ENCODE results near the gene HSD3B1. TPM values are rescaled to one million over a fixed set of nuclear protein-coding genes. Genes with fewer than 3 reads are reported as not detected.

Gene HSD3B1
- total and polyA plus RNA-seq, 2 donors from 2014 or later: not detected

DNA sequence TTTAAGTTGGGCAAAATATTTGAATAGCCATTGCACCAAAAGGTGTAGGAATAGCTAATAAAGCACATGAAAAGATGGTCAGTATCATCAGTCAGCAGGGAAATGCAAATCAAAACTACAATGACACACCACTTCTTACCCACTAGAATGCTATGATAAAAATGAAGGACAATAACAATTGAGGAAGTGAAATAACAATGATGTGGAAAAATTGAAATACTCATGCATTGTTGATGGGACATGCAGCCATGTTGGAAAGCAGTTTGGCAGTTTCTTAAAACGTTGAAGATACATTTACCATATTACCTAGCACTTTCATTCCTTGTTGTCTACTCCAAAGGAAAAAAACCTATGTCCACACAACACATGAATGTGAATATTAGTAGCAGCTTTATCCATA is 28.4 kb downstream of the HSD3B1 start:
- no peaks in the 10 kb centered on the region for H3K27me3 ChIP-seq (ENCODE audit: control insufficient read depth, insufficient read depth, low read length)
- H3K36me3 ChIP-seq (ENCODE audit: control insufficient read depth in 2 of 3, insufficient read depth in 3 of 3, low read length in 3 of 3): no peaks in the 10 kb centered on the region
- FAIRE-seq: no peak
- intact Hi-C loops (cut with DNase I): no loop called here
- H3K4me1 ChIP-seq (ENCODE audit: control insufficient read depth in 2 of 3, insufficient read depth in 2 of 3, low read depth in 1 of 3, low read length in 3 of 3): no peaks in the 10 kb centered on the region
- DNase-seq: no peak
- no peak overlapping the region for H3K9ac ChIP-seq (ENCODE audit: low read length in 3 of 3)
- no peak overlapping the region for H3K4me3 ChIP-seq (ENCODE audit: low read length in 3 of 3)
- no peaks in the 10 kb centered on the region for H3K9me3 ChIP-seq (ENCODE audit: control insufficient read depth in 2 of 3, insufficient read depth in 1 of 3, low read length in 3 of 3)
- TF ChIP-seq, protein P1, sequence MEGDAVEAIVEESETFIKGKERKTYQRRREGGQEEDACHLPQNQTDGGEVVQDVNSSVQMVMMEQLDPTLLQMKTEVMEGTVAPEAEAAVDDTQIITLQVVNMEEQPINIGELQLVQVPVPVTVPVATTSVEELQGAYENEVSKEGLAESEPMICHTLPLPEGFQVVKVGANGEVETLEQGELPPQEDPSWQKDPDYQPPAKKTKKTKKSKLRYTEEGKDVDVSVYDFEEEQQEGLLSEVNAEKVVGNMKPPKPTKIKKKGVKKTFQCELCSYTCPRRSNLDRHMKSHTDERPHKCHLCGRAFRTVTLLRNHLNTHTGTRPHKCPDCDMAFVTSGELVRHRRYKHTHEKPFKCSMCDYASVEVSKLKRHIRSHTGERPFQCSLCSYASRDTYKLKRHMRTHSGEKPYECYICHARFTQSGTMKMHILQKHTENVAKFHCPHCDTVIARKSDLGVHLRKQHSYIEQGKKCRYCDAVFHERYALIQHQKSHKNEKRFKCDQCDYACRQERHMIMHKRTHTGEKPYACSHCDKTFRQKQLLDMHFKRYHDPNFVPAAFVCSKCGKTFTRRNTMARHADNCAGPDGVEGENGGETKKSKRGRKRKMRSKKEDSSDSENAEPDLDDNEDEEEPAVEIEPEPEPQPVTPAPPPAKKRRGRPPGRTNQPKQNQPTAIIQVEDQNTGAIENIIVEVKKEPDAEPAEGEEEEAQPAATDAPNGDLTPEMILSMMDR (IDR thresholded peaks at IDR 0.05; ENCODE audit: borderline replicate concordance, extremely low read depth, insufficient read depth): no peak
- no peak overlapping the region for H3K27ac ChIP-seq (ENCODE audit: low read depth in 2 of 2, low read length in 2 of 2)

DNA sequence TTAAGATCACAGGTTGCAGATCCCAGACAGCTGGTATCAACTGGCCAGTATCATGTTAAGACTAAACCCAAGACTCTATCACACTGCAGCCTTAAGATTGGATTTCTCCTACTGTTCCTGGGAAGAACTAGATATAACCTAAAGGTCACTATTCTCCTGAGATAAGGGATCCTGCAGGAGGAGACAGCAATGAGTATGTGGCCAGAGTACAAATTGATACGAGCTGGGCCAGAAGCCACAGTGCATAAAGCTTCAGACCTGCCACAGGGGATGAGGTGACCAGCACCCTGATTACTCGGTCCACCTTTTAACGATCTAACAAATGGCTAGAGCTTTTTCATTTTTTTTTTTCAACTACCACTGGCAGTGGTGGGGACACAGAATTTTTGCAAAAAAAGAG is 31.0 kb downstream of the HSD3B1 start:
- Histone ChIP-seq H3K4me3 (ENCODE audit: low read length in 3 of 3) (no peak overlapping the region), H3K27ac (ENCODE audit: low read depth in 2 of 2, low read length in 2 of 2) (no peak overlapping the region), H3K27me3 (ENCODE audit: control insufficient read depth, insufficient read depth, low read length) (no peaks in the 10 kb centered on the region), H3K9ac (ENCODE audit: low read length in 3 of 3) (no peak overlapping the region), H3K9me3 (ENCODE audit: control insufficient read depth in 2 of 3, insufficient read depth in 1 of 3, low read length in 3 of 3) (no peaks in the 10 kb centered on the region), H3K4me1 (ENCODE audit: control insufficient read depth in 2 of 3, insufficient read depth in 2 of 3, low read depth in 1 of 3, low read length in 3 of 3) (no peaks in the 10 kb centered on the region), H3K36me3 (ENCODE audit: control insufficient read depth in 2 of 3, insufficient read depth in 3 of 3, low read length in 3 of 3) (no peaks in the 10 kb centered on the region)
- FAIRE-seq (no peak), DNase-seq (no peak)
- intact Hi-C loops (cut with DNase I): no loop called here
- TF ChIP-seq, protein P1 (IDR thresholded peaks at IDR 0.05; ENCODE audit: borderline replicate concordance, extremely low read depth, insufficient read depth): no peak

DNA sequence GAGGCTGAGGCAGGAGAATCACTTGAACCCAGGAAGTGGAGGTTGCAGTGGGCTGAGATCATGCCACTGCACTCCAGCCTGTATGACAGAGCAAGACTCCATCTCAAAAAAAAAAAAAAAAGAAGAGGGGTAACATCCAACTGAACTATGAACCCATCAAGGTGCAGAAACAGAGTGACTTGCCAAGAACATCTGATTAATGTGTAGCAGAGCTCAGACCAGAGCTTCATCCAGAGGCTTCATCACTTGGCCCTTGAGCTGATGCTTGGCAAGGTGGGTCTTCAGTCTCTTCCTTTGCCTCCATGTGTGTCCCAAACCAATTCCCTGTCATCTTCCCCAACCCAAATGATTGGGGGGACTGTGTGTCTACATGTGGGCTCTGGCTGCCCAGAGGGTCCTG is 32.6 kb downstream of the HSD3B1 start:
- Histone ChIP-seq H3K4me1 (ENCODE audit: control insufficient read depth in 2 of 3, insufficient read depth in 2 of 3, low read depth in 1 of 3, low read length in 3 of 3) (no peaks in the 10 kb centered on the region), H3K36me3 (ENCODE audit: control insufficient read depth in 2 of 3, insufficient read depth in 3 of 3, low read length in 3 of 3) (no peaks in the 10 kb centered on the region), H3K9ac (ENCODE audit: low read length in 3 of 3) (no peak overlapping the region), H3K4me3 (ENCODE audit: low read length in 3 of 3) (no peak overlapping the region), H3K9me3 (ENCODE audit: control insufficient read depth in 2 of 3, insufficient read depth in 1 of 3, low read length in 3 of 3) (no peaks in the 10 kb centered on the region), H3K27ac (ENCODE audit: low read depth in 2 of 2, low read length in 2 of 2) (no peak overlapping the region), H3K27me3 (ENCODE audit: control insufficient read depth, insufficient read depth, low read length) (no peaks in the 10 kb centered on the region)
- intact Hi-C loops (cut with DNase I): no loop called here
- no peak for DNase-seq
- no peak for FAIRE-seq
- TF ChIP-seq, protein P1 (IDR thresholded peaks at IDR 0.05; ENCODE audit: borderline replicate concordance, extremely low read depth, insufficient read depth): no peak

DNA sequence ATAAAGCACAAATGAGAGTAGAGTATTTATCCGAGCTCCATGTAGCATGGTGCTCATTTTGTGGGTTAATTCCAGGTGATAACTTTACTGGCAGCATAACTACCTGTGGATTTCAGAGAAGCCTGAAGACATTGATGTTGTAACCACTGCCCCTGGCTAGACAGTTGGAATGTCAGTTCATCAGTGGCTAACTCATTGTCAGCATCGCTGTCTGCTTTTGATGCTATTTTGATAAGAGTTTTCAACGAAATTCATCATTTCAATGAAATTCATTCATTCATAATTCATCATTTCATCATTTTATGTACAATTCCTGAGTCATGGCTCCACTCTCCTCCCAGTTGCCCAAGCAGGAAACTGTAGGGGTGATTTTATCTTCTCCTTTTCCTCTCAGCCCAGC is 34.4 kb downstream of the HSD3B1 start:
- H3K27ac ChIP-seq (ENCODE audit: low read depth in 2 of 2, low read length in 2 of 2): no peak overlapping the region
- H3K36me3 ChIP-seq (ENCODE audit: control insufficient read depth in 2 of 3, insufficient read depth in 3 of 3, low read length in 3 of 3): no peaks in the 10 kb centered on the region
- H3K27me3 ChIP-seq (ENCODE audit: control insufficient read depth, insufficient read depth, low read length): no peaks in the 10 kb centered on the region
- FAIRE-seq (no peak), DNase-seq (no peak)
- H3K9ac ChIP-seq (ENCODE audit: low read length in 3 of 3): no peak overlapping the region
- no peak overlapping the region for H3K4me3 ChIP-seq (ENCODE audit: low read length in 3 of 3)
- H3K9me3 ChIP-seq (ENCODE audit: control insufficient read depth in 2 of 3, insufficient read depth in 1 of 3, low read length in 3 of 3): no peaks in the 10 kb centered on the region
- TF ChIP-seq, protein P1 (IDR thresholded peaks at IDR 0.05; ENCODE audit: borderline replicate concordance, extremely low read depth, insufficient read depth): no peak
- H3K4me1 ChIP-seq (ENCODE audit: control insufficient read depth in 2 of 3, insufficient read depth in 2 of 3, low read depth in 1 of 3, low read length in 3 of 3): no peaks in the 10 kb centered on the region
- intact Hi-C loops (cut with DNase I): no loop called here

Data from kidney (tissue), 14 donors.